Suppressor macrophage treated with lipopolysaccharide for 1 hour (primary cell): ENCODE results near the gene SDK2.
"Not testable (repeated sequence)": the region's sequence is repeated elsewhere in the genome, so short reads cannot be mapped to it uniquely, and the experiment has no call there.

Experiments used
- DNase-seq, 3 donors: peaks; one replicate each; pipeline ENCODE4 v3.0.0-alpha.2; 2020 to 2022

Gene SDK2

GRCh38 chr17:73472715-73473114 lies 171.5 kb downstream of the SDK2 start:
- DNase-seq, result not testable (repeated sequence)

- DNase-seq, result no peak
These were observed 172.3 kb downstream of the SDK2 start for GRCh38 chr17:73471924-73472323.

DNA sequence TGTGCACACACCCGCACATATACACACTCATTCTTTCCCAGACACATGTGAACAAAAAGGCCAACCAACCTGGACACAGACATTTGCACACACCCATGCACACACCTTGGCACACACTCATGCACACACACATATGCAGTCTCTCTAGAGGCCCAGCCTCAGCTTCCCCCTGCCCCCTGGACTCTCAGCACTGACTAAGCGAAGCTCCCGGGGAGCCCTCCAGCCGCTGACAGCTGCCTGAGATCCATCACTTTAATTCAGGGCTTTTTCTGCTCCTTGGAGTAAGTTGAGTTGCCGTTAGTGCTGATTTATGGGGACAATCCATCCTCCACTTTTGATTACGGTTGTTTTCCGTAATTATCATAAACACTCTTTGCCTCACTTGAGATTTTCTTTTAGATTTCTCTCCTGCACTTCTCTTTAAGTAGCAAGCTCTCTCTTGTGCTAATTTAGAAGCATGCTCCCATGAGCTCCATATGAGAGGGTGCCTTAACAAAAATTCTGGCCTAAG lies 173.9 kb downstream of the SDK2 start:
- no peak for DNase-seq

GRCh38 chr17:73469311-73469710 lies 174.9 kb downstream of the SDK2 start:
- DNase-seq, result no peak

- DNase-seq, result no peak
These were observed 176.0 kb downstream of the SDK2 start for GRCh38 chr17:73468221-73468620.

DNA sequence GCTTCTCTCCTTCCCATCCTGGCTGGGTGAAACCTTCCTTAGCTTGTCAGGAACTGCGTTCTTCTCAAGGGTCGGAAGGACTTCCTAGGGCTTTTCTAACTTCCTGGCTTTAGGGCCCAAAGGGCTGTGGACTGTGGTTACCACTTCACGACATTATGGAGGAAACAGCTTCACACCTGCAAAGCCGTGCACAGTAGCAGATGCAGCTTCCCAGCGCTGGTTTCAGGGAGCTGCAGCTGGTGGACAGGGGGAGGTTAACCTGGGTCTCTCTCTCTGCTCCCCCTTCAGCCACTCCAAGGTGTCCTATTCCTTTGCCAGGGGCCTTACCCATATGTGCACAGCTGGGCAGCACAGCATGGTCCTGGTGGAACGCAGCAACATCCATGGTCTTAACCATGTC lies 176.6 kb downstream of the SDK2 start:
- no peak for DNase-seq

DNA sequence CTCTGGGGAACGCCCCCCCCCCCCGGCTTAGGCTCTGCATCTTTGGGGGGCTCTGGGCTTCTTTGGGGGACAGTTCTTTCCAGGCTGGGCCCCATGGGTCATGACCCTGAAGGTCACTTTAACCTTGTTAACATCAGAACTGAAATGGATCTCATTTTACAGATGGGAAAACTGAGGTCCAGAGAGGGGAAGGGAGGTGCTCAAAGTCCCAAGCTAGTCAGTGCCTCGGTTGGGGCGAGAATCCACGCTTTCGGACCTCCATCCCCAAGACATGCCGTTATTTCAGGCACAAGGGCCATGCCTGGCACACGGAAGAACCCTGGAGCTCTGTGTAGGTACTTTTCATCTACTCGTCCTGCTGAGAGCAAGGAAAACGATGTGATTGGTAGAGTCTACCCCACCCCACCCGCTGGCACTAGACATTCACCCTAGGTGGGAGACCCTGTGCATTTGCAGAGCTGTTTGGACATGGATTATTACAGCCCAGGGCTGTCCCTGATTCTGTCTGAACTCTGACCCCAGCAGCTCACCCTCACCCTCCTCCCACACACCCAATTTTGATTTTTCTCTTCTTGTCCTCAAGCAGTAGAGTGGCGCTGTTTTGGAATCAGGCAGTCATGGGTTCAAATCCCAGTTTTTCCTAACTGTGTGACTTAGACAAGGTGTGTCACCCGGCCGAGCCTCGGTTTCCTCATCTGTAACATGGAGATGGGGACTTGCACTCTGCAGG lies 177.4 kb downstream of the SDK2 start:
- DNase-seq, result no peak

GRCh38 chr17:73465953-73466230 lies 178.4 kb downstream of the SDK2 start:
- no peak for DNase-seq

DNA sequence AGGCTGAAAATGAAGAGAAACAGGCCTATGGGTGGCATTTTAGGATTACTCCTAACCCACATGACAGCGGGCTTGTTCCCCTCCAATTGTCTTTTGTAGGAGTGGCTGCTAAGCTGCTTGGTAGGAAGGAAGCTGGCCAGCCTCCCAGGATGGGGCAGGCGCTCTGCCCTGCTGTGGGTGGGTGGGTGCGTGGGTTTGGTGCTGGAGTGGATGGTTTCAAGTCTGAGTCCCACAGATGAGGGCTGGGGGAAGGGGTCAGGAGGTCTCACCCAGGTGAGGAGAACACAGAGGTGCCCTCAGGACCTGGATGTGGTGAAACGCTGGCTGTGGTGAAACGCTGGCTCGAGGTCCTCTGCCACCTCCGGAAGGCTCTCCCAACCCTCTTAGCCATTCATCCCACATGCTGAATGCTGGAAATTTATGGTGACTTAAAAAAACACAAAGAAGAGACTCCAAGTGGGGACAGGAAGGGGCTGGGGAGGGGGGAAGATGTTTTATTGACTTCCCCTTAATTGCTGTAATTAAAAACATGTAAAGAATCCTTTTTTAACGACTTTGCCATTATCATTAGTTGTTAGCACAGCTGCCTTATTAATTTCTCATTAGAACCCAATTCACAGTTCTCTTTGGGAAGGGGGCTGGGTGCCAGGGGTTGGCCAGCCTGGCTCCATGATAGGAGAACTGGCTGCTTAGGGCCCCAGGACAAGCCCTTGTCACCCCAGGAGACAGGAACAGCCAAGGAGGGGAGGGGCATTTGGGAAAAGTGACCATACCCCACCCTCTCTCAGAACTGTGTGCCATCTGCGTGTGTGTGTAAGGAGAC lies 178.9 kb downstream of the SDK2 start:
- DNase-seq, result no peak

DNA sequence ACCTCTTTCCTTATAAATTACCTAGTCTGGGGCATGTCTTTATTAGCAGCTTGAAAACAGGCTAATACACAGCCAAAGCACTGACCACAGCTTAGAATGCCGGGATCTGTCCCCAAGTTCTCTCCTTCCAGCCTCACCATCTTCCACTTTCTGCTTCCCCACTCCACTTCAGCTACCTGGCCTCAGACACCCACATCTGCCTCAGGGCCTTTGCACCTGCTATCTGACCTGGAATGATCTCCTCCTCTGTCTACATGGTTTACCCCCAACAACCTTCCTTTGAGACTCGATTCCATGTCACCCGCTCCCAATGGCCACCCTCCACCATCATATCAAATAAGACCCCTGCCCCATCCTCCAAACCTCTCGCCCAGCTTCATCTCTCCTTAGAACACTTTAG lies 179.8 kb downstream of the SDK2 start:
- no peak for DNase-seq

GRCh38 chr17:73463821-73464220 lies 180.4 kb downstream of the SDK2 start:
- no peak for DNase-seq

- no peak for DNase-seq
These were observed 181.4 kb downstream of the SDK2 start for GRCh38 chr17:73462823-73463222.

DNA sequence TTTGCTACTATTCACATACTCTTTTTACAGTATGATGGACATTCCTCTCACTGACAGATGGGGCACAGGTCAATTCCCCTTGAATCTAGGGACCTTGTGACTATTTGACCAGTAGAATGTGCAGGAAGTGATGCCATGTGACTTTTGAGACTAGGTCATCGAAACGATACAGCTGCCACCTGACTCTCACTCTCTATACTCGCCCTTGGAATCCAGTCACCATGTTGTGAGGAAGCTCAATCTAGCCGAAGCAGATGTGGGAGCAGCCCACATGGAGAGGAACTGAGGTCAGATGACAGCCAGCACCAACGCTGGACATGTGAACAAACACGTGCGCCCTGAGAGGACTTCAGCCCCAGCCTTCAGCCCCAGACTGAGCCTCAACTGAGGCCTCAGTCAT lies 184.3 kb downstream of the SDK2 start:
- DNase-seq, result no peak

GRCh38 chr17:73455767-73456166 lies 188.5 kb downstream of the SDK2 start:
- no peak for DNase-seq

DNA sequence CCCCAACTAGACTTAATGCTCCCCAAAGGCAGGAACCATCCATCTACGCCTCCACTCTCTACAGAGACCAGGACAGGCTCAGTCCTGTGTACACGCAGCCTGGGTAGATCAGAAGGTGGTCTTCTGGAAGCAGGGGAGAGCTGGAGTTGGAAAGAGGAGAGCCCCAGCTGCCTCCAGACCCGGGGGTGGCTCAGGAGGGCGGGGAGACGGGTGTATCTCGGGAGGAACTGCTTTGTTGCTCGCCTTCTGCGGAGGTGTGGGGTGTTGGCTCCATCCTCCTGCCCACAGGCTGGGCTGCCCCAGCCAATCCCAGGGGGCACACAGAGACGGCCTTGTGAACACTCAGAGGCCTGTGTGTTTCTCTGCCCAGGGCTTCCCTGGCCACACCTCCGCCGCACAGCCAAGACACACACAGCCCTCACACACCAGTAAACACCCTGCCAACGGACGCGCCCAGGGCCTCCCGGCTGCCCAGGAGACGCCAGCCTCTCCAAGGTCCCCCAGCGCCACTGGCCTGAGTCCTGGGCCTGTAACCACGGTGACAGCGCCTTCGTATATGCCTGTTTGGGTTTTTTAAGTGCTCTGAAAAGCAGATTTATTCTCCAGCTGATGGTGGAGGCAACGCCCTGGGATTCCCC lies 189.1 kb downstream of the SDK2 start:
- DNase-seq, result no peak

DNA sequence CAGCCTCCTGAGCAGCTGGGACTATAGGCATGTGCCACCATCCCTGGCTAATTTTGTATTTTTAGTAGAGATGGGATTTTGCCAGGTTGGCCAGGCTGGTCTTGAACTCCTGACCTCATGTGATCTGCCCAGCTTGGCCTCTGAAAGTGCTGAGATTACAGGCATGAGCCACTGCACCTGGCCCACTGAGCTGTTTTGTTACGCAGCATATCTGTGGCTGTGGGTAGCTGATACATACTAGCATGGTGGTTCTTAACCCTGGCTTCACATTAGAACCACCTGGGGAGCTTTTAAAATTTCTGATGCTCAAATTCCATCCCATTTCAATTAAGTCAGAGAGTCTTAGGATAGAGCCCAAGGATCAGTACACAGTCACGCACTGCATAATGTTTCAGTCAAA lies 190.8 kb downstream of the SDK2 start:
- DNase-seq, result not testable (repeated sequence)

- no peak for DNase-seq
These were observed 191.2 kb downstream of the SDK2 start for GRCh38 chr17:73453090-73453489.

GRCh38 chr17:73452009-73452408 lies 192.2 kb downstream of the SDK2 start:
- no peak for DNase-seq

DNA sequence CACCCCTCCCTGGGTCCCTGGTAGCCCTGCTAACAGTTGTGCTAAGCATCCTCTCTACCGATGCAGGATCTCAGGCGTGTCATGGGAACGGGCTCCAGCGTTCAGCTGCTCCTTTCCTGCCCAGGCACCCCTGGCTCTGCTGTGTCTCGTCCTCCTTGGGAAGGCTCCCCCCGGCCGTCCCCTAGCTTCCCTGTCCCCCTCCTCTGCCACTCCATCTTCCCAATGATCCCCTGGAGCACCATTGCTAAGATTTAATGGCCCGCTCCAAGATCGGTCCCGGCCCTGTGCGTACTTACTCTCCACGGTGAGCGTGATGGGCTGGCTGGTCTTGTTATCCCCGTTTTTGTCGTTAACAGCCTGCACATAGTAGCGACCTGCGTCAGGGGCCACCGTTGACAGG lies 196.9 kb downstream of the SDK2 start:
- DNase-seq, result no peak

DNA sequence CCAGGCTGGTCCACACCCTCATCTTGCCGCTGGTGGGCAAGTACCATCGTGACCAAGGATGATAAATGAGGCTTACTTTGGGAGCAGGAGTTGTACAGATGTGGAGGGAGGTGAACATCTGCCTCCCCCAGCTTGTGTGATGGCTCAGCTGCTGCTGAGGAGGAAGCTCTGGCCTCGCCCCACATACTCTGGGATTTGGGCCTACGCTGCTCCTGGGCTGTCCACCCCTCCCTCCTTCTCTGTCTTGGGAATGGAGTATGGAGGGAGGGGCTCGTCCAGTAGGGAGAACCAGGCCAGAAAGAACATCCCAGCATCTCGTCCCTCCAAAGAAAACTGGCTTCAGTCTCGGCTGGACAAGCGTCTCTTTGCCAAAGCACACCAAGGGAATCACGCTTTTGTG lies 197.6 kb downstream of the SDK2 start:
- no peak for DNase-seq

GRCh38 chr17:73445466-73445865 lies 198.8 kb downstream of the SDK2 start:
- no peak for DNase-seq

GRCh38 chr17:73444021-73444420 lies 200.2 kb downstream of the SDK2 start:
- DNase-seq, result no peak

DNA sequence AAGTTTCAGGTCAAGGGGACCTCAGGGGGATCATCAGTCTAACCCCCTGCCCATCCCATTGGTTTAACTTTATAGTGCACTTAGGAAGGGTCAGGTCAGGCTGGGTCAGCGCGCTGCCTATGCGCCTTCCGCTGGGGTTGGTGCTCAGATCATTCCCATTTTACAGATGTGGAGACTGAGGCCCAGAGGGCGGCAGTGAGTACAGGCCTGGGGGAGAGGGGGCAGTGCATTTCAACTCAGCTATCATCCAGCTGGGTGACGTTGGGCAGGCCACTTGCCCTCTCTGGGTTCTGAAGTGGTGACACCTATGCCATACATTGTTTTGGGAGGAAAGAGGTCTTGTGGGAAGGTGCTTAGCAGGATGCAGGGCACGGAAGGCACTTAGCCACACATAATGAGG lies 204.6 kb downstream of the SDK2 start:
- no peak for DNase-seq

- no peak for DNase-seq
These were observed 206.4 kb downstream of the SDK2 start for GRCh38 chr17:73437826-73438225.
